HEK293T (cell line): ENCODE measurements around the gene ZBTB24.

Source experiments
- SP1 ChIP-seq: fragments of 450-650 bp; IDR thresholded peaks from 2 replicates; pipeline ENCODE4 v1.6.1; 2017
- SUZ12 ChIP-seq: fragments of 450-650 bp; IDR thresholded peaks from 2 replicates; pipeline ENCODE4 v1.6.1; 2016; ENCODE audit warnings: mild to moderate bottlenecking
- ZNF384 ChIP-seq: fragments of 450-650 bp; IDR thresholded peaks from 2 replicates; pipeline ENCODE4 v1.6.1; 2016

DNA sequence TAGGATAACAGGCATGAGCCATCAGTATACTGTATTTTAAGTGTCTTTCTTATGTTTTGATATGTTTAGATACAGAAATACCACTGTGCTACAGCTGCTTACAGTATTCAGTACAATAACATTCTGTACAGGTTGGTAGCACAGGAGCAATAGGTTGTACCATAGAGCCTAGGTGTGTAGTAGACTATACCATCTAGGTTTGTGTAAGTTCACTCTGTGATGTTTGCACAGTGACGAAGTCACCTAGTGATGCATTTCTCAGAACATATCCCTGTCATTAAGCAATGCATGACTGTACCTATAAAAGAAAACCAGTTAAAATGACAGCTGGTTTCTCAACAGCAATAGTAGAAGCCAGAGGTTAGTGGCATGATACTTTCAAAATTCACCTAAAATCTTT lies 3.0 kb upstream of the ZBTB24 start:
- TF ChIP-seq ZNF384 (no peak), SUZ12 (no peak), SP1 (no peak)
